K562 (cell line): ENCODE measurements around the gene HSD11B2. TPM values are rescaled to one million over a fixed set of nuclear protein-coding genes. Genes with fewer than 3 reads are reported as not detected.

Experiments used
- ATAC-seq: fragments of 200-7000 bp; cut with Tn5 transposase; 3 replicates; pipeline ENCODE4 v1.9.1; 2020; ENCODE audit warnings: moderate library complexity
- BruUV-seq: library from RNA; stranded (reverse); fragments of 400-500 nt; replicated peaks from 2 replicates; lab custom pipeline; 2021; lab: Mats Ljungman, UMichigan
- CTCF ChIA-PET: fragments of 300-600 bp; formaldehyde crosslinking; extraction: SDS; loops from one replicate; lab custom pipeline; 2021; ENCODE audit warnings: low intra/inter-chr PET ratio; lab: Yijun Ruan, JAX
- POLR2A ChIA-PET: fragments of 300-600, 350-650 bp; sonication (Branson Sonifier 250); formaldehyde crosslinking; extraction: SDS; loops from one replicate; lab custom pipeline; 2021; ENCODE audit warnings: antibody characterized with exemption, inconsistent platforms; lab: Yijun Ruan, JAX
- DNase-seq, 4 experiments: peaks; one replicate each; pipeline versions ENCODE4 v3.0.0 to v3.0.0-alpha.2; 2011 to 2018; ENCODE audit warnings: low spot score in 3 of 4, mixed read lengths in 3 of 4; ENCODE audit errors: extremely low read depth in 1 of 4
- FAIRE-seq: peaks from 2 replicates; lab custom pipeline; 2011; peaks lifted over from hg19 to GRCh38; lab: Jason Lieb, UNC
- H2AFZ ChIP-seq: 2 replicates; pipeline ENCODE4 v1.6.0; 2011; ENCODE audit warnings: low read depth, low read length, control low read depth, inconsistent platforms
- H3K27ac ChIP-seq: fragments of 200-600 bp; 3 replicates; pipeline ENCODE4 v1.8.0; 2011; ENCODE audit warnings: low read depth, mild to moderate bottlenecking, control low read depth, inconsistent platforms, low read length, moderate library complexity, mixed read lengths; ENCODE audit errors: extremely low read depth
- H3K27me3 ChIP-seq, 2 experiments: fragments of 300-600 bp in 1 of 2; 2 replicates in 1 of 2; 3 replicates in 1 of 2; pipeline versions ENCODE4 v1.6.0 to v1.8.0; 2011; ENCODE audit warnings: inconsistent platforms in 2 of 2, low read length in 2 of 2, mild to moderate bottlenecking in 1 of 2, mixed read lengths in 1 of 2, moderate library complexity in 1 of 2; ENCODE audit not compliant: control insufficient read depth in 2 of 2, insufficient read depth in 2 of 2
- H3K36me3 ChIP-seq: fragments of 300-600 bp; 3 replicates; pipeline ENCODE4 v1.8.0; 2011; ENCODE audit warnings: mild to moderate bottlenecking, low read length, inconsistent platforms; ENCODE audit not compliant: control insufficient read depth, insufficient read depth
- H3K4me1 ChIP-seq, 2 experiments: fragments of 200-600 bp in 1 of 2; replicated peaks in 1 of 2; 2 replicates in 1 of 2; 3 replicates in 1 of 2; pipeline versions ENCODE4 v1.5.1 to v1.8.0; 2011; ENCODE audit warnings: inconsistent platforms in 2 of 2, low read length in 2 of 2, mild to moderate bottlenecking in 1 of 2, mixed read lengths in 1 of 2, moderate library complexity in 1 of 2; ENCODE audit not compliant: control insufficient read depth in 2 of 2, insufficient read depth in 2 of 2
- H3K4me2 ChIP-seq: 2 replicates; pipeline ENCODE4 v1.6.1; 2011; ENCODE audit warnings: low read length, control low read depth, inconsistent platforms, mixed read lengths; ENCODE audit not compliant: insufficient read depth
- H3K4me3 ChIP-seq: fragments of 200-600 bp; sonication (generic), shearing (Covaris generic); 2 replicates; pipeline ENCODE4 v1.5.1; 2016; ENCODE audit warnings: control low read depth, inconsistent platforms
- H3K79me2 ChIP-seq: fragments of 200-600 bp; 3 replicates; pipeline ENCODE4 v1.8.0; 2011; ENCODE audit warnings: low read length, inconsistent platforms; ENCODE audit not compliant: control insufficient read depth, insufficient read depth
- H3K9ac ChIP-seq, 2 experiments: 2 replicates each; pipeline versions ENCODE4 v1.6.0 to v1.6.1; 2011; ENCODE audit warnings: low read depth in 2 of 2, low read length in 2 of 2, control low read depth in 1 of 2, inconsistent platforms in 1 of 2, mild to moderate bottlenecking in 1 of 2, mixed read lengths in 1 of 2; ENCODE audit not compliant: insufficient read depth in 1 of 2
- H3K9me1 ChIP-seq: one replicate; pipeline ENCODE4 v1.6.0; 2011; ENCODE audit warnings: inconsistent platforms, mild to moderate bottlenecking, low read length, moderate library complexity; ENCODE audit not compliant: control insufficient read depth, insufficient read depth
- H3K9me3 ChIP-seq: replicated peaks from 2 replicates; pipeline ENCODE4 v1.5.1; 2011; ENCODE audit warnings: low read depth, low read length, inconsistent platforms; ENCODE audit not compliant: control insufficient read depth, insufficient read depth
- H4K20me1 ChIP-seq: replicated peaks from 2 replicates; pipeline ENCODE4 v1.6.1; 2011; ENCODE audit warnings: low read length, inconsistent platforms, mixed read lengths; ENCODE audit not compliant: control insufficient read depth, insufficient read depth
- CREB1 ChIP-seq, 2 experiments: sonication (generic) in 1 of 2; formaldehyde crosslinking in 1 of 2; IDR thresholded peaks; 2 replicates each; pipeline versions ENCODE4 v1.6.1 to v1.8.0; 2012 to 2022; ENCODE audit warnings: inconsistent platforms in 1 of 2, mild to moderate bottlenecking in 1 of 2, missing genetic modification reagents in 1 of 2, moderate library complexity in 1 of 2
- POLR2G ChIP-seq: fragments of 200-400 bp; formaldehyde crosslinking; IDR thresholded peaks from 2 replicates; pipeline ENCODE4 v1.6.1; 2017; ENCODE audit warnings: low read depth, mild to moderate bottlenecking, antibody characterized with exemption, low read length, moderate library complexity
- PURB ChIP-seq: sonication (generic); formaldehyde crosslinking; IDR thresholded peaks from 2 replicates; pipeline ENCODE4 v1.9.0; 2021; ENCODE audit warnings: low read depth, mild to moderate bottlenecking, missing genetic modification reagents
- RBFOX2 ChIP-seq: fragments of 200-400 bp; formaldehyde crosslinking; IDR thresholded peaks from 2 replicates; pipeline ENCODE4 v1.6.1; 2017; ENCODE audit warnings: low read depth, mild to moderate bottlenecking, low read length, moderate library complexity
- REST ChIP-seq, 2 experiments: fragments of 450-650 bp; formaldehyde crosslinking in 1 of 2; IDR thresholded peaks; 2 replicates each; pipeline versions ENCODE4 v1.4.0 to v1.6.1; 2014 to 2020; ENCODE audit warnings: mild to moderate bottlenecking in 2 of 2, borderline replicate concordance in 1 of 2, low read depth in 1 of 2
- ZBED1 ChIP-seq: IDR thresholded peaks from 2 replicates; pipeline ENCODE4 v1.6.1; 2014
- ZBTB8A ChIP-seq: fragments of 450-650 bp; IDR thresholded peaks from 2 replicates; pipeline ENCODE4 v1.6.1; 2018; ENCODE audit warnings: mild to moderate bottlenecking, moderate library complexity; ENCODE audit not compliant: partially characterized antibody
- ZNF41 ChIP-seq: fragments of 250-450 bp; sonication (Bioruptor Pico); conservative IDR thresholded peaks from 2 replicates; pipeline ENCODE4 v1.4.0; 2020; ENCODE audit warnings: mild to moderate bottlenecking
- ZNF518B ChIP-seq: fragments of 250-450 bp; sonication (Bioruptor Pico); IDR thresholded peaks from 2 replicates; pipeline ENCODE4 v1.5.0; 2021; ENCODE audit warnings: mild to moderate bottlenecking, moderate library complexity
- WGBS: fragments of 100-300 bp; shearing (Covaris generic); methylation state at CpG from one replicate; pipeline ENCODE4 v1.1.6; 2016; ENCODE audit warnings: low coverage, mixed read lengths; ENCODE audit not compliant: insufficient coverage; ENCODE audit errors: missing lambda C conversion rate; 5-methylcytosine and 5-hydroxymethylcytosine counted together
- in situ Hi-C: fragments of 300-500 bp; cut with MboI; formaldehyde crosslinking; loops from 4 replicates; pipeline ENCODE4 v1.15.0; 2018; ENCODE audit warnings: inconsistent platforms, mixed read lengths
- intact Hi-C: fragments of 100-400 bp; cut with micrococcal nuclease; formaldehyde crosslinking; loops from 2 replicates; pipeline ENCODE4 v1.14.2; 2022
- polyA plus RNA-seq, 8 experiments: library from polyadenylated mRNA; depleted of rRNA in 4 of 8; stranded (reverse) in 5 of 8; unstranded in 3 of 8; fragments of >200 nt; fragmentation: Nextera tagmentation in 2 of 8; fragmentation: Illumina TruSeq in 1 of 8; extraction: Ambion mirVana in 2 of 8; extraction: Trizol in 1 of 8; gene quantifications; 2 replicates each; pipeline versions ENCODE4 v1.2.1 to v1.2.3, GENCODE V29; 2011 to 2014; ENCODE audit warnings: inconsistent platforms in 1 of 8, missing spikeins in 1 of 8
- total RNA-seq, 7 experiments: library from RNA; depleted of rRNA in 6 of 7; stranded (reverse); fragments of >200 nt in 6 of 7; fragmentation: Illumina TruSeq in 2 of 7; extraction: Trizol in 2 of 7; gene quantifications; 2 replicates each; pipeline versions ENCODE4 v1.2.1 to v1.2.3, GENCODE V29; 2011 to 2021; ENCODE audit warnings: low replicate concordance in 1 of 7

The HSD11B2 gene
- total and polyA plus RNA-seq, 9 of the 15 experiments (the other 6 are each of a cell fraction or from before 2014, with no cell fraction given) = 0.08 to 2.0 (median 0.79) TPM

- intact Hi-C loops = loop anchor here (5.0 to 10.0 kb wide), 2 partner anchors 54 to 137 kb away; no protein-coding TSS in a partner anchor
- Histone ChIP-seq H3K4me1 (peaks cover 19 to 67% of the 10 kb centered on the region in 2 experiments), H3K4me2 (no peak overlapping the region), H3K36me3 (no peaks in the 10 kb centered on the region), H3K9me1 (no peaks in the 10 kb centered on the region), H3K9me3 (no peaks in the 10 kb centered on the region), H3K4me3 (no peak overlapping the region), H3K27me3 (peaks cover 2 to 13% of the 10 kb centered on the region in 2 experiments; a peak in 2 of 5 replicates), H3K27ac (no peak overlapping the region), H3K79me2 (no peaks in the 10 kb centered on the region), H4K20me1 (no peaks in the 10 kb centered on the region), H2AFZ (peak overlapping the region; percentile 42; the same call in 1 of the 2 replicates), H3K9ac (peak overlapping the region in 1 of 2 experiments; percentile 15; a peak in 1 of 4 replicates)
- CTCF ChIA-PET = interaction anchor here (2.0 to 2.5 kb wide), 2 partner anchors 120 to 139 kb away, joined by 9 read pairs; partner anchors contain the start of gene PLEKHG4
- peak; percentile 88 for ATAC-seq
- WGBS = 24% methylated on average over 28 of the region's 42 CpGs
- POLR2A ChIA-PET = interaction anchor here (0.6 to 1.6 kb wide), 2 partner anchors 22 to 139 kb away, joined by 3 to 4 read pairs; no protein-coding TSS in a partner anchor
- in situ Hi-C loops = no loop called here
- peak; percentile 75 to 84 (median 82) for DNase-seq
- peak; percentile 40 for FAIRE-seq
- no TSS peak for BruUV-seq
- TF ChIP-seq RBFOX2 (0 out of 2 replicates have a peak, but pooled peaks have one; percentile 20), PURB (CRISPR knock-in tag) (no peak), CREB1 (IDR thresholded peaks at IDR 0.05) (no peak), CREB1 (CRISPR knock-in tag; IDR thresholded peaks at IDR 0.05) (0 out of 2 replicates have a peak, but pooled peaks have one; percentile 20), POLR2G (no peak), REST (IDR thresholded peaks at IDR 0.05; ENCODE audit: borderline replicate concordance) (peak; percentile 83), REST (CRISPR knock-in tag; IDR thresholded peaks at IDR 0.05; ENCODE audit: low read depth) (no peak), ZNF518B (no peak), ZNF41 (no peak), ZBED1 (no peak), ZBTB8A (no peak)
These were observed 31.6 kb upstream of the HSD11B2 start for GRCh38 chr16:67399218-67399733.
